NT2/D1 (cell line): ENCODE data around the gene PTPN23.

Source experiments
- SUZ12 ChIP-seq: IDR thresholded peaks from 2 replicates; pipeline ENCODE4 v1.6.1; 2011; ENCODE audit not compliant: insufficient read length, insufficient read depth; ENCODE audit errors: extremely low read depth
- YY1 ChIP-seq: IDR thresholded peaks from 2 replicates; pipeline ENCODE4 v1.6.1; 2011; ENCODE audit not compliant: insufficient read length, insufficient read depth
- ZNF274 ChIP-seq: IDR thresholded peaks from 2 replicates; pipeline ENCODE4 v1.6.1; 2011; ENCODE audit warnings: mild to moderate bottlenecking, low read depth, low read length

GRCh38 chr3:47406762-47407149, 25.9 kb downstream of the PTPN23 start:
- no peak for TF ChIP-seq YY1
- no peak for TF ChIP-seq ZNF274
- no peak for TF ChIP-seq SUZ12
